Upper lobe of left lung (tissue), 6 donors: ENCODE results near the gene CHST7. TPM values are rescaled to one million over a fixed set of nuclear protein-coding genes. Genes with fewer than 3 reads are reported as not detected.

Experiments used
- ATAC-seq, 2 donors: fragments of 200-7000 bp; cut with Tn5 transposase; one replicate each; pipeline ENCODE4 v1.9.1; 2022; ENCODE audit warnings: mild to moderate bottlenecking in 2 of 2, moderate library complexity in 2 of 2; ENCODE audit not compliant: low FRiP score in 2 of 2
- DNase-seq, 2 donors: peaks; one replicate each; pipeline ENCODE4 v3.0.0-alpha.2; 2019 to 2020
- H3K27ac ChIP-seq, 4 donors: fragments of 200-600 bp; sonication (generic); one replicate each; pipeline ENCODE4 v1.5.1; 2016 to 2019
- H3K27me3 ChIP-seq, 4 donors: fragments of 200-600 bp; sonication (generic); one replicate each; pipeline ENCODE4 v1.5.1; 2017 to 2019
- H3K36me3 ChIP-seq, 4 donors: fragments of 200-600 bp; sonication (generic); one replicate each; pipeline ENCODE4 v1.5.1; 2016 to 2019
- H3K4me1 ChIP-seq, 4 donors: fragments of 200-600 bp; sonication (generic); one replicate each; pipeline ENCODE4 v1.5.1; 2018 to 2019
- H3K4me3 ChIP-seq, 4 donors: fragments of 200-600 bp; sonication (generic); one replicate each; pipeline ENCODE4 v1.5.1; 2017 to 2019; ENCODE audit warnings: mild to moderate bottlenecking in 2 of 4, moderate library complexity in 1 of 4
- H3K9me3 ChIP-seq, 4 donors: fragments of 200-600 bp; sonication (generic); one replicate each; pipeline ENCODE4 v1.5.1; 2018 to 2019
- CTCF ChIP-seq, 6 experiments: fragments of 450-650 bp in 4 of 6; fragments of 200-600 bp in 2 of 6; sonication (generic) in 2 of 6; IDR thresholded peaks; one replicate each; pipeline ENCODE4 v1.5.1; 2016 to 2019; ENCODE audit warnings: antibody characterized with exemption in 6 of 6
- EP300 ChIP-seq, 4 donors: sonication (generic); formaldehyde crosslinking; IDR thresholded peaks; one replicate each; pipeline ENCODE4 v1.5.1; 2017; ENCODE audit warnings: antibody characterized with exemption in 4 of 4, control low read depth in 2 of 4
- POLR2A ChIP-seq, 4 donors: fragments of 450-650 bp; IDR thresholded peaks; one replicate each; pipeline ENCODE4 v1.5.1; 2016 to 2017; ENCODE audit warnings: antibody characterized with exemption in 4 of 4, mild to moderate bottlenecking in 2 of 4
- POLR2AphosphoS5 ChIP-seq, 2 donors: sonication (generic); formaldehyde crosslinking; IDR thresholded peaks; one replicate each; pipeline ENCODE4 v1.5.1; 2017; ENCODE audit warnings: antibody characterized with exemption in 2 of 2
- WGBS, 2 donors: methylation state at CpG; one replicate each; pipeline ENCODE4 v1.1.5; 2017 to 2018; 5-methylcytosine and 5-hydroxymethylcytosine counted together
- total RNA-seq, 6 donors: library from RNA; depleted of rRNA in 4 of 6; stranded (reverse); fragments of >200 nt in 4 of 6; gene quantifications; one replicate each; pipeline versions ENCODE4 v1.1.0 to v1.2.1, GENCODE V29; 2016 to 2021
- donor health status: DM: no; HTN: no; CAD: no; lungs with moderate emphysema.
- donor health status: DM: no; HTN: yes; CAD: no; lungs with severe emphysema.

CHST7 gene
- total RNA-seq, 6 donors from 2014 or later: 5.3 to 14.7 (median 9.1) TPM

- no peak overlapping the region for H3K27ac ChIP-seq
- H3K27me3 ChIP-seq: no peaks in the 10 kb centered on the region
- no peak overlapping the region for H3K4me3 ChIP-seq
- no peak for TF ChIP-seq POLR2A (IDR thresholded peaks at IDR 0.05)
- TF ChIP-seq POLR2AphosphoS5 (IDR thresholded peaks at IDR 0.05): no peak
- no peak for TF ChIP-seq EP300 (IDR thresholded peaks at IDR 0.05)
- TF ChIP-seq CTCF (IDR thresholded peaks at IDR 0.05): no peak
- no peaks in the 10 kb centered on the region for H3K36me3 ChIP-seq
- DNase-seq (no peak), ATAC-seq (no peak)
- 85 to 94% methylated on average over 7 to 10 of the region's 10 CpGs for WGBS, 2 donors
- peaks cover 0 to 27% (median 5%) of the 10 kb centered on the region in 4 donors for H3K4me1 ChIP-seq
- peaks cover 0 to 5% (median 0%) of the 10 kb centered on the region in 4 donors for H3K9me3 ChIP-seq
Observed at GRCh38 chrX:46571423-46572339, 1.9 kb upstream of the CHST7 start.

GRCh38 chrX:46572340-46572936 is 1.1 kb upstream of the CHST7 start:
- no peak for TF ChIP-seq EP300 (IDR thresholded peaks at IDR 0.05)
- peak in 2 of 6 experiments; percentile 9 to 13 for TF ChIP-seq CTCF (IDR thresholded peaks at IDR 0.05)
- no peak for ATAC-seq
- no peak overlapping the region for H3K27ac ChIP-seq

GRCh38 chrX:46573892-46574773 is 568 bp downstream of the CHST7 start:
- WGBS, 2 donors: 55% methylated on average over 75 of the region's 107 CpGs; no CpG with 5 or more reads in 1 of the 2 donors
- Histone ChIP-seq H3K36me3 (no peaks in the 10 kb centered on the region), H3K4me1 (peaks cover 0 to 27% (median 5%) of the 10 kb centered on the region in 4 donors), H3K27ac (peak overlapping the region; percentile 34 to 70 (median 54)), H3K9me3 (peaks cover 0 to 5% (median 0%) of the 10 kb centered on the region in 4 donors), H3K4me3 (peak overlapping the region; percentile 55 to 66 (median 60)), H3K27me3 (no peaks in the 10 kb centered on the region)
- DNase-seq: peak; percentile 65 to 89
- peak; percentile 25 to 65 for ATAC-seq
- TF ChIP-seq CTCF (IDR thresholded peaks at IDR 0.05) (peak in 1 of 6 experiments; percentile 7), POLR2A (IDR thresholded peaks at IDR 0.05) (no peak), POLR2AphosphoS5 (IDR thresholded peaks at IDR 0.05) (no peak), EP300 (IDR thresholded peaks at IDR 0.05) (no peak)

More at GRCh38 chrX:46572340-46572936, 1.1 kb upstream of the CHST7 start:
- DNase-seq: no peak
- 75 to 86% methylated on average over 5 of the region's 5 CpGs for whole genome bisulfite sequencing, 2 donors
- Histone ChIP-seq H3K36me3 (no peaks in the 10 kb centered on the region), H3K9me3 (peaks cover 0 to 5% (median 0%) of the 10 kb centered on the region in 4 donors), H3K4me1 (peaks cover 0 to 27% (median 5%) of the 10 kb centered on the region in 4 donors), H3K4me3 (no peak overlapping the region), H3K27me3 (no peaks in the 10 kb centered on the region)

- TF ChIP-seq POLR2AphosphoS5 (IDR thresholded peaks at IDR 0.05) (no peak), EP300 (IDR thresholded peaks at IDR 0.05) (no peak), POLR2A (IDR thresholded peaks at IDR 0.05) (no peak), CTCF (IDR thresholded peaks at IDR 0.05) (peak in 1 of 6 experiments; percentile 3)
- 61% methylated on average over 75 of the region's 90 CpGs; no CpG with 5 or more reads in 1 of the 2 donors for WGBS, 2 donors
- Histone ChIP-seq H3K27me3 (no peaks in the 10 kb centered on the region), H3K4me3 (peak overlapping the region; percentile 29 to 66 (median 60)), H3K36me3 (no peaks in the 10 kb centered on the region), H3K27ac (peak overlapping the region in 1 of 4 donors; percentile 69), H3K9me3 (peaks cover 0 to 5% (median 0%) of the 10 kb centered on the region in 4 donors), H3K4me1 (peaks cover 0 to 27% (median 5%) of the 10 kb centered on the region in 4 donors)
- ATAC-seq (peak in 1 of 2 donors; percentile 39), DNase-seq (peak in 1 of 2 donors; percentile 89)
Observed at GRCh38 chrX:46574774-46575381, 1.3 kb downstream of the CHST7 start.
